HG03457 (cell line): ENCODE data around the gene CHADL.
"Not testable (repeated sequence)": the region's sequence is repeated elsewhere in the genome, so short reads cannot be mapped to it uniquely, and the experiment has no call there.

ENCODE experiments used
- ATAC-seq: cut with Tn5 transposase; IDR thresholded peaks from one replicate; pipeline ENCODE4 v1.9.1; 2021; ENCODE audit warnings: moderate number of reproducible peaks; ENCODE audit not compliant: unreplicated experiment

Gene CHADL

DNA sequence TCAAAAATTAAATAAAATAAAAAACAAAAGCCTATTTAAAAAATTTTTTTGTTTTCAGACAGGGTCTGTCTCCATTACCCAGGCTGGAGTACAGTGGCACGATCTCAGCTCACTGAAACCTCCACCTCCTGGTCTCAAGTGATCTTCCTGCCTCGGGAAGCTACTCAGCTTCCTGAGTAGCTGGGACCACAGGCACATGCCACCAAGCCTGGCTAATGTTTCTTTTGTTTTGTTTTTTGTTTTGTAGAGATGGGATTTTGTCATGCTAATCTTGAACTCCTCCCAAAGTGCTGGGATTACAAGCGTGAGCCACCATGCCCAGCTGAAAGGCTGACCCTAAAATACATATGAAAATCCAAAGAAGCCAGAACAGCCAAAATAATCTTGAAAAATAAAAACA is 56.1 kb downstream of the CHADL start:
- ATAC-seq = no peak

DNA sequence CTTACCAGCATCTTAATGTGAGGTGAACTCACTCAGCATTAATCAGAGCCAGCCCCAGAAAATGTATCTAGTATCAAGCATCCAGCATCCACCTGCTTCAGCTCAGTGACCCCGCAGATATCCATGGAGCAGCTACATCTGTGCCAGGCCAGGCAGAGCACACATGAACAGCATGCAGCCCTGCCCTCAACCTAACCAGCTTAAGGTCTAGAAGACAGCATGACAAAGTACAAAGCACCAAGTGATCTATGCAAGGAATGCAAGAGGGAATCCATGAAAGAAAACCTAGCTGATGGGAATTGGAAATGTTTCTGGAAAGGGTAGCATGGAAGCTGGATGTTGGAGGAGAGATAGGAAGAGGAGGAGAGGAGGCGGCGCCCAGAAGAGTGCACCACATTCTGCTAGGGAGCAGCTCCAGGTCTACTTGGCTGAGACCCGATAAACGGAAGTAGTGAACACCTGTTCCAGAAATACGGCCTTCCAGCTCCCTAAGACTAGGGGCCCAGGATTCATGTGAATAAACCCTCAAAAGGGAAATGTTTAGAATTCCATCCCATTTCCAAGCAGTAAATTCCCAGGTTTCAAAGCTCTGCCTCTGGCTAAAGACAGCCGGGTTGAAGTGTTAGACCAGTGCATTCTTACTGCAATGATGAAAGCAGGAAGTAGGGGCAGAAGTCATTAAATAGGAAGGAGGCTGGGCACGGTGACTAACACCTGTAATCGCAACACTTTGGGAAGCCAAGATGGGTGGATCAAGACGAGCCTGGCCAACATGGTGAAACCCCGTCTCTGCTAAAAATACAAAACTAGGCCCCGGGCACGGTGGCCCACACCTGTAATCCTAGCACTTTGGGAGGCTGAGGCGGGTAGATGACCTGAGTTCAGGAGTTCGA is 59.1 kb downstream of the CHADL start:
- no peak for ATAC-seq

DNA sequence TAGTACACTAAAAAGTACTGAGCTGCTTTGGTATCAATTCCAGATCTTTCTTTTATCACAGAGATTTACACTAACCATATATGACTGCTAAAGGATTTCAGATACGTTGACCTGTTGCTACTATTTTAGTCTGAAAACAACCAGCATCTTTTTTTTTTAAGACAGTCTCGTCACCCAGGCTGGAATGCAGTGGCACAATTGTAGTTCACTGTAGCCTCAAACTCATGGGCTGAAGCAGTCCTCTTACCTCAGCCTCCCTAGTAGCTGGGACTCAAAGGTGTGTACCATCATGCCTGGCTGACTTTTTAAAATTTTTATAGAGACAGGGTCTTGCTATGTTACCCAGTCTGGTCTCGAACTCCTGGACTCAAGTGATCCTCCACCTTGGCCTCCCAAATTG is 59.8 kb downstream of the CHADL start:
- ATAC-seq = no peak

DNA sequence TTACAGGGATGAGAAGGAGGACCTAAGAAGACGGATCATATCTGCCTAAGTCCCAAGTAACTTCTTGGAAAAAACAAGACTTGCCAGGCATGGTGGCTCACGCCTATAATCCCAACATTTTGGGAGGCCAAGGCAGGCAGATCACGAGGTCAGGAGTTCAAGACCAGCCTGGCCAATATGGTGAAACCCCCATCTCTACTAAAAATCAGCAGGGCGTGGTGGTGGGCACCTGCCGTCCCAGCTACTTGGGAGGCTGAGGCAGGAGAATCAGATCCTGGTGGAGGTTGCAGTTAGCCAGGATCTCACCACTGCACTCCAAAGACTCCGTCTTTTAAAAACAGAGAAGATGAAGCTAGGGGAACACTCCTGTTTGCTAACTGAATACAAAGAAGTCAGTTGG is 60.4 kb downstream of the CHADL start:
- not testable (repeated sequence) for ATAC-seq
